NB4 (cell line): ENCODE data around the gene PAX1.

Source experiments
- CTCF ChIP-seq: IDR thresholded peaks from one replicate; pipeline ENCODE4 v1.5.1; 2012; ENCODE audit warnings: low read depth, low read length
- MAX ChIP-seq: IDR thresholded peaks from 2 replicates; pipeline ENCODE4 v1.6.1; 2011; ENCODE audit warnings: low read depth, low read length
- MYC ChIP-seq: IDR thresholded peaks from 2 replicates; pipeline ENCODE4 v1.6.1; 2011; ENCODE audit warnings: low read depth, low read length
- POLR2A ChIP-seq: IDR thresholded peaks from 2 replicates; pipeline ENCODE4 v1.6.1; 2011; ENCODE audit warnings: mild to moderate bottlenecking; ENCODE audit not compliant: insufficient read length; ENCODE audit errors: extremely low read depth

DNA sequence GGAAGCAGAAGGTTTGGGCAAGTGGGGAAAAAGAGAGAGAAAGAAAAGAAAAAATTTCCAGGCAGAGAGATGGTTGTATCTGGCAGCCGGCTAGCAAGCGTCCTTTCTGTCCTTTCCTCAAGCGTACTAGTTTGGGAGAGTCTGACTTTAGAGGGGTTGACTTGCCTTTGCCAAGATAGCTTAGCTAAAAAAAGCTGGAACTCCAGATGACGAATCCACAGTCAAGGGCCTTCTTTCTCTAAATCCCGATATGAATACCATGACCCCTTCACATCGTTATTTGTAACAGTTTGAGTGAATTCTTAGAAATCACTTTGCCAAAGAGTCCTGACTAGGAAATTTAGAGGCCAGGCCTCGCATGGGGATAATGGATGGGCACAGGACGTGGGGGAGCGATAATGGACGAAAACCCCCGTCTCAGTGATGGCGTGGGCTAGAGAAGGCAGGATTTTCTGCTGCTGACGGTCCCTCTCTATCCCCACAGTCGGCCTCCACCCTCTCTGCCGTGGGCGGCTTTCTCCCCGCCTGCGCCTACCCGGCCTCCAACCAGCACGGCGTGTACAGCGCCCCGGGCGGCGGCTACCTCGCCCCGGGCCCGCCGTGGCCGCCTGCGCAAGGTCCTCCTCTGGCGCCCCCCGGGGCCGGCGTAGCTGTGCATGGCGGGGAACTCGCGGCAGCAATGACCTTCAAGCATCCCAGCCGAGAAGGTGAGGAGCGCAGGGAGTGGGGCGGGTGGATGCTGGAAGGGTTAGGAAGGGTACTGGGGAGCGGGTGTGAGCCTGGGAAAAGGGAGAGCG is 3.5 kb downstream of the PAX1 start:
- TF ChIP-seq CTCF (no peak), POLR2A (no peak), MAX (no peak), MYC (no peak)
